Heart right ventricle (tissue), 16 donors: ENCODE measurements around the gene OR2M3. TPM values are rescaled to one million over a fixed set of nuclear protein-coding genes. Genes with fewer than 3 reads are reported as not detected.

ENCODE experiments used
- ATAC-seq, 8 donors: fragments of 200-7000 bp; cut with Tn5 transposase; one replicate each; pipeline ENCODE4 v1.9.1; 2020; ENCODE audit warnings: mild to moderate bottlenecking in 8 of 8, moderate library complexity in 8 of 8, moderate number of reproducible peaks in 1 of 8
- DNase-seq, 2 donors: peaks; one replicate each; pipeline ENCODE4 v3.0.0-alpha.2; 2020
- H3K27ac ChIP-seq, 10 donors: fragments of 200-600 bp; sonication (generic) in 2 of 10; one replicate each; pipeline versions ENCODE4 v1.5.0 to v1.8.0; 2020 to 2022; ENCODE audit warnings: mild to moderate bottlenecking in 3 of 10
- H3K27me3 ChIP-seq, 7 donors: fragments of 200-600 bp; one replicate each; pipeline ENCODE4 v1.8.0; 2021 to 2022; ENCODE audit warnings: mild to moderate bottlenecking in 2 of 7
- H3K36me3 ChIP-seq, 9 donors: fragments of 200-600 bp; sonication (generic) in 1 of 9; one replicate each; pipeline versions ENCODE4 v1.5.0 to v1.8.0; 2020 to 2022; ENCODE audit warnings: mild to moderate bottlenecking in 2 of 9
- H3K4me1 ChIP-seq, 9 donors: fragments of 200-600 bp; sonication (generic) in 1 of 9; one replicate each; pipeline versions ENCODE4 v1.5.0 to v1.8.0; 2020 to 2022; ENCODE audit warnings: mild to moderate bottlenecking in 4 of 9
- H3K4me3 ChIP-seq, 10 donors: fragments of 200-600 bp; sonication (generic) in 2 of 10; one replicate each; pipeline versions ENCODE4 v1.5.0 to v1.8.0; 2020 to 2022; ENCODE audit warnings: mild to moderate bottlenecking in 7 of 10, moderate library complexity in 2 of 10
- H3K9me3 ChIP-seq, 11 donors: fragments of 200-600 bp in 10 of 11; sonication (generic) in 2 of 11; one replicate each; pipeline versions ENCODE4 v1.5.0 to v1.8.0; 2013 to 2022; ENCODE audit warnings: mild to moderate bottlenecking in 2 of 11, control low read depth in 1 of 11, moderate library complexity in 1 of 11
- WGBS, 2 donors: extraction: QIAGEN DNeasy Blood & Tissue Kit; methylation state at CpG; one replicate each; pipeline ENCODE4 v1.1.7; 2013; ENCODE audit warnings: inconsistent platforms in 1 of 2; 5-methylcytosine and 5-hydroxymethylcytosine counted together
- intact Hi-C, 10 donors: fragments of 100-400 bp; cut with DNase I; formaldehyde crosslinking; loops; one replicate each; pipeline versions ENCODE4 v1.11.1 to v1.14.2; 2022
- polyA plus RNA-seq, 2 donors: library from polyadenylated mRNA; stranded (reverse); fragments of 200-250 nt; gene quantifications; one replicate each; pipeline ENCODE4 v1.2.3, GENCODE V29; 2013
- total RNA-seq, 10 donors: library from RNA; stranded (reverse); fragmentation: NEBNext Ultra II Directional in 3 of 10; extraction: Animal tissue kit (Norgen Biotek cat#: 25700) in 3 of 10; gene quantifications; one replicate each; pipeline versions ENCODE4 v1.2.1 to v1.2.4, GENCODE V29; 2021 to 2023
- TF ChIP-seq, protein P1 (sequence below), 9 donors: fragments of 200-600 bp; sonication (generic) in 2 of 9; IDR thresholded peaks; one replicate each; pipeline versions ENCODE4 v1.5.0 to v1.8.0; 2021 to 2022; ENCODE audit warnings: antibody characterized with exemption in 9 of 9, mild to moderate bottlenecking in 5 of 9, moderate library complexity in 1 of 9
- donor health status: Arrhythmogenic right ventricular cardiomyopathy.
- donor health status: ischemic (EF 13 %, LVEDD 7.1; RV severe dilation, severe dysfunction).
- donor health status: healthy with polysubstance abuse.
- donor health status: DM: no; HTN: yes; CAD: no.
- donor health status: DM: no; HTN: no; CAD: no.
- donor health status: ischemic (EF 25% LVEDD 6.9; RV normal size, moderate dysfunction).
- donor health status: ischemic (EF 25% LVEDD 5.7; RV mildly dilated, moderate dysfunction).
- donor health status: healthy.
- donor health status: DM: yes; HTN: yes; CAD: no.
- donor health status: Ischemic cardiomyopathy.
- donor health status: ischemic (EF 35%, LVEDD 5.7; RV mildly dilated, moderate dysfunction).
- donor health status: nonischemic (EF 11% LVEDD 7.7; RV severe dilation, severe dysfunction).
- donor health status: DM: yes; HTN: yes; CAD: no.
- donor health status: PGD.
- donor health status: ischemic (EF 29% LVEDD 5.4; RV normal size, mild dysfunction).
- donor health status: nonischemic (EF 23%, LVEDD 6.1; RV moderate dilation, normal function).

Gene OR2M3
- total and polyA plus RNA-seq, 12 donors, result not detected

DNA sequence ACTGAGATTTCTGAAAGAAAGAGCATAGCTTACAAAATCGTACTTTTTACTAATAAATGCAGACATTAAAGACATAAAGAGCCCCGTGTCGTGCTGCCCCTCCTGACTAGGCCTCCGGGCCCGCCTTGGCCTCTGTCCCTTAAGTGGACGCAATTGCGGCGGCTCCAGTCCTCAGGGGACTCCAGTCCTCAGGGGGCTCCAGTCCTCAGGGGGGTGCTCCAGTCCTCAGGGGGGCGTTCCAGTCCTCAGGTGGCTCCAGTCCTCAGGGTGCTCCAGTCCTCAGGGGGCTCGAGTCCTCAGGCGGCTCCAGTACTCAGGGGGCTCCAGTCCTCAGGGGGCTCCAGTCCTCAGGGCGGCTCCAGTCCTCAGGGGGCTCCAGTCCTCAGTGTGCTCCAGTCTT is 33.0 kb upstream of the OR2M3 start:
- intact Hi-C loops, result no loop called here
- TF ChIP-seq, protein P1, sequence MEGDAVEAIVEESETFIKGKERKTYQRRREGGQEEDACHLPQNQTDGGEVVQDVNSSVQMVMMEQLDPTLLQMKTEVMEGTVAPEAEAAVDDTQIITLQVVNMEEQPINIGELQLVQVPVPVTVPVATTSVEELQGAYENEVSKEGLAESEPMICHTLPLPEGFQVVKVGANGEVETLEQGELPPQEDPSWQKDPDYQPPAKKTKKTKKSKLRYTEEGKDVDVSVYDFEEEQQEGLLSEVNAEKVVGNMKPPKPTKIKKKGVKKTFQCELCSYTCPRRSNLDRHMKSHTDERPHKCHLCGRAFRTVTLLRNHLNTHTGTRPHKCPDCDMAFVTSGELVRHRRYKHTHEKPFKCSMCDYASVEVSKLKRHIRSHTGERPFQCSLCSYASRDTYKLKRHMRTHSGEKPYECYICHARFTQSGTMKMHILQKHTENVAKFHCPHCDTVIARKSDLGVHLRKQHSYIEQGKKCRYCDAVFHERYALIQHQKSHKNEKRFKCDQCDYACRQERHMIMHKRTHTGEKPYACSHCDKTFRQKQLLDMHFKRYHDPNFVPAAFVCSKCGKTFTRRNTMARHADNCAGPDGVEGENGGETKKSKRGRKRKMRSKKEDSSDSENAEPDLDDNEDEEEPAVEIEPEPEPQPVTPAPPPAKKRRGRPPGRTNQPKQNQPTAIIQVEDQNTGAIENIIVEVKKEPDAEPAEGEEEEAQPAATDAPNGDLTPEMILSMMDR (IDR thresholded peaks at IDR 0.05), result no peak
- ATAC-seq, result no peak
- peaks cover 0 to 11% (median 0%) of the 10 kb centered on the region in 11 donors for H3K9me3 ChIP-seq
- H3K4me3 ChIP-seq, result no peak overlapping the region
- H3K27ac ChIP-seq, result no peak overlapping the region
- DNase-seq, result no peak
- WGBS, 2 donors, result 79 to 81% methylated on average over 12 of the region's 12 CpGs
- H3K27me3 ChIP-seq, result no peaks in the 10 kb centered on the region
- H3K4me1 ChIP-seq, result no peaks in the 10 kb centered on the region
- H3K36me3 ChIP-seq, result no peaks in the 10 kb centered on the region

DNA sequence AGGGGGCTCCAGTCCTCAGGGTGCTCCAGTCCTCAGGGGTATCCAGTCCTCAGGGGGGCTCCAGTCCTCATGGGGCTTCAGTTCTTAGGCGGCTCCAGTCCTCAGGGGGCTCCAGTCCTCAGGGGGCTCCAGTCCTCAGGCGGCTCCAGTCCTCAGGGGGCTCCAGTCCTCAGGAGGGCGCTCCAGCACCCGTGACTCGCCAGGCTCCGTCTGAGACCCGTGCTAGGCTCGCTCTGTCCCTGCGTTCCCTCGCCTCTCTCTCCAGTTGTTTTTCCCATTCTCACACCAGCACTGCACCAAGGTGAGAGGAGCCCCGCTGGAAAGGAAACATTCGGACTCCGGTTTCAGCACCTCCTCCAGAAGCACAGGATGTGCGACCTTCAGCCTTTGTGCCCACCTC is 31.9 kb upstream of the OR2M3 start:
- H3K36me3 ChIP-seq, result no peaks in the 10 kb centered on the region
- no peak overlapping the region for H3K4me3 ChIP-seq
- no peak for ATAC-seq
- no peak for DNase-seq
- no peaks in the 10 kb centered on the region for H3K27me3 ChIP-seq
- intact Hi-C loops, result no loop called here
- no peak overlapping the region for H3K27ac ChIP-seq
- peaks cover 0 to 11% (median 0%) of the 10 kb centered on the region in 11 donors for H3K9me3 ChIP-seq
- no peaks in the 10 kb centered on the region for H3K4me1 ChIP-seq
- TF ChIP-seq, protein P1 (IDR thresholded peaks at IDR 0.05), result no peak
- WGBS, 2 donors, result 88 to 89% methylated on average over 14 of the region's 14 CpGs

DNA sequence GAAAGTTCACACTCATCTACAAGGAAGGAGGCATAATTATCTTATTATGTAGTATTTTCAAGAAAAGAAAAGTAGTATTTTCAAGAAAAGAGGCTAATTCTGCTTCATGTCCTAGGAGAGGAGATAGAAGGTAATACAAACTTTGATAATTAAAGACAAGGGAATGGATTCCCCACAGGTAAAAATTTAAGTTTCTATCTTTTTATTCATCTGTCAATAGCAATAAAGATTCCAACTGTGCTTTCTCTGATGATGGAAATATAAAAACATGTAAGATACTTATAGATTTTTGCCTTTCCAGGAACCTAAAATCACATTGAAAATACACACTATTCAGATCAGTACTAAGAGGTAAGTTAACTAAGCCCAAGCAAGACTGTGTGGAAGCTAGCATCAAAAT is 22.5 kb upstream of the OR2M3 start, which contains the start of gene OR2M2:
Gene OR2M2, plus strand, starts transcription at position 301 of the 400 bp plus-strand sequence. CDS start 5,165 bp downstream, outside the sequence.
- Histone ChIP-seq H3K4me3 (no peak within 1 kb of the TSS), H3K4me1 (no peaks in the 10 kb centered on the region), H3K27me3 (no peaks in the 10 kb centered on the region), H3K36me3 (no peaks in the 10 kb centered on the region), H3K27ac (no peak within 1 kb of the TSS), H3K9me3 (peaks cover 0 to 8% (median 0%) of the 10 kb centered on the region in 11 donors)
- DNase-seq (no peak), ATAC-seq (no peak)
- intact Hi-C loops, result no loop called here
- TF ChIP-seq, protein P1 (IDR thresholded peaks at IDR 0.05), result no peak

DNA sequence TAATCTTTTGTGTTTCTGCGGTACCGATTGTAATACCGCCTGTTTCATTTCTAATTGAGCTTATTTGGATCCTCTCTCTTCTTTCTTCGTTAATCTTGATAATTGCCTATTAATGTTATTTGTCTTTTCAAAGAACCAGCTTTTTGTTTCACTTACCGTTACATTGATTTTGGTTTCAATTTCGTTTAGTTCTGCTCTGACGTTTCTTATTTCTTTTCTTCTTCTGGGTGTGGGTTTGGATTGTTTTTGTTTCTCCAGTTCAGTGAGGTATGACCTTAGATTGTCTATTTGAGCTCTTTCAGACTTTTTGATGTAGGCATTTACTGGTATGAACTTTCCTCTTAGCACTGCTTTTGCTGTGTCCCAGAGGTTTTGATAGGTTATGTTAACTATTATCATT is 13.1 kb upstream of the OR2M3 start:
- intact Hi-C loops, result no loop called here
- TF ChIP-seq, protein P1 (IDR thresholded peaks at IDR 0.05), result no peak
- ATAC-seq, result no peak

More for the DNA sequence above, 13.1 kb upstream of the OR2M3 start:
- peaks cover 0 to 14% (median 0%) of the 10 kb centered on the region in 11 donors for H3K9me3 ChIP-seq
- no peaks in the 10 kb centered on the region for H3K4me1 ChIP-seq
- DNase-seq, result no peak
- 58 to 64% methylated on average over 7 of the region's 7 CpGs for WGBS, 2 donors
- no peaks in the 10 kb centered on the region for H3K36me3 ChIP-seq
- no peak overlapping the region for H3K27ac ChIP-seq
- H3K27me3 ChIP-seq, result no peaks in the 10 kb centered on the region
- H3K4me3 ChIP-seq, result no peak overlapping the region
